ENCODE results near the gene ZNF790. TPM values are rescaled to one million over a fixed set of nuclear protein-coding genes. Genes with fewer than 3 reads are reported as not detected.

Gene ZNF790
- total and polyA plus RNA-seq, 2 of the 13 experiments (the other 11 are each of a cell fraction or from before 2014, with no cell fraction given) = 1.3 to 5.3 TPM

DNA sequence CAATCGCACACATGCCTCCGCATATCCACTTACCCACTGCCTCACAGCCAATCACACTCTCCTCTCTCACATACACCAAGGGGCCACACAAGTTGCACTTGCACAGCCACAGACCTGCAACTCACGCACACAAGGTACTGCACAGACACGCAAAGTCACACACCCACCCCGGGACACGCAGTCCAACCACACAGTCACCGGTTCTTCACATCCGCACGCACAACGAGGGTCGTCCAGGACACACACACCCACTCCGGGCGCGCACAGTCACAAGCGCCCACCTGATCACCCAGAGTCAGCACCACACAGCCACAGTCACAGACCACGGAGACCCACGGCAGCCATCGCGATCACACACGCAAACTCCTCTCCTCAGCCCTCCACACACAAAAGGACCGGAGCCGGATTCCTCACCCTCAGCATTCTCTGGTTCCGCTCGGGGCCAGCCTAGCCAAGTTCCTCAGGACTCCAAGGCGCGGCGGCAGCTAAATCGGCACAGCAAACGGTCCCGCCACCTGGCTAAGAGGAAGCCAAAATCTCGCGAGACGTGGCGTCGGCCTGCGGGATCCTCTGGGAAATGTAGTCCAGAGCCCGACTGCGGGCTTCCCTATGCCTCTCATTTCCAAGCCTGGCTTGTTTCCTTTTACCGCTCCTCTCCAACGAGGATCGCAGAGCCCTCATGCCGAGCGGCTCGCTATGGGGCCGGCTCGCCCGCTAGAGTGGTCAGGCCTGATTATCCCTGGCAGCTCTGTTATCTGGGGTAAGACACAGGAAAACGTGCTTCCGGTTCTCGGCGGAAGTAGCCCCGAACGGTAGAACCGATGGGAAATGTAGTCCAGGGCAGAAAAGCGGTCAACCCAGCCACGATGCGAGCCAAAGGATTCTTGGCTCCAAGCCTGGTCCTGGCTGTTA, 65.6 kb downstream of the ZNF790 start, which contains the start of gene ZNF850 (continued):
- TF ChIP-seq, protein P1, sequence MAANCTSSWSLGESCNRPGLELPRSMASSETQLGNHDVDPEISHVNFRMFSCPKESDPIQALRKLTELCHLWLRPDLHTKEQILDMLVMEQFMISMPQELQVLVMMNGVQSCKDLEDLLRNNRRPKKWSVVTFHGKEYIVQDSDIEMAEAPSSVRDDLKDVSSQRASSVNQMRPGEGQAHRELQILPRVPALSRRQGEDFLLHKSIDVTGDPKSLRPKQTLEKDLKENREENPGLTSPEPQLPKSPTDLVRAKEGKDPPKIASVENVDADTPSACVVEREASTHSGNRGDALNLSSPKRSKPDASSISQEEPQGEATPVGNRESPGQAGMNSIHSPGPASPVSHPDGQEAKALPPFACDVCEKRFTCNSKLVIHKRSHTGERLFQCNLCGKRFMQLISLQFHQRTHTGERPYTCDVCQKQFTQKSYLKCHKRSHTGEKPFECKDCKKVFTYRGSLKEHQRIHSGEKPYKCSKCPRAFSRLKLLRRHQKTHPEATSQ (CRISPR knock-in tag; IDR thresholded peaks at IDR 0.05; ENCODE audit: borderline replicate concordance) = no peak
- TF ChIP-seq SRY (CRISPR knock-in tag; IDR thresholded peaks at IDR 0.05) (no peak), ZNF709 (CRISPR knock-in tag; IDR thresholded peaks at IDR 0.05) (peak; percentile 53; the same call in 1 of the 2 replicates), RAD51 (IDR thresholded peaks at IDR 0.05; ENCODE audit: borderline replicate concordance) (no peak), ZNF546 (CRISPR knock-in tag; conservative IDR thresholded peaks at IDR 0.05) (0 out of 2 replicates have a peak, but pooled peaks have one; percentile 58), ZBTB7A (CRISPR knock-in tag; IDR thresholded peaks at IDR 0.05) (no peak; the same call in 1 of the 2 replicates), BRD4 (CRISPR knock-in tag; IDR thresholded peaks at IDR 0.05) (no peak), GATAD1 (CRISPR knock-in tag; IDR thresholded peaks at IDR 0.05) (peak; percentile 77), HIVEP1 (CRISPR knock-in tag; IDR thresholded peaks at IDR 0.05) (peak; percentile 62), ZKSCAN8 (CRISPR knock-in tag; IDR thresholded peaks at IDR 0.05; ENCODE audit: borderline replicate concordance) (no peak), ZNF12 (CRISPR knock-in tag; IDR thresholded peaks at IDR 0.05) (no peak)
- TF ChIP-seq, protein P2, sequence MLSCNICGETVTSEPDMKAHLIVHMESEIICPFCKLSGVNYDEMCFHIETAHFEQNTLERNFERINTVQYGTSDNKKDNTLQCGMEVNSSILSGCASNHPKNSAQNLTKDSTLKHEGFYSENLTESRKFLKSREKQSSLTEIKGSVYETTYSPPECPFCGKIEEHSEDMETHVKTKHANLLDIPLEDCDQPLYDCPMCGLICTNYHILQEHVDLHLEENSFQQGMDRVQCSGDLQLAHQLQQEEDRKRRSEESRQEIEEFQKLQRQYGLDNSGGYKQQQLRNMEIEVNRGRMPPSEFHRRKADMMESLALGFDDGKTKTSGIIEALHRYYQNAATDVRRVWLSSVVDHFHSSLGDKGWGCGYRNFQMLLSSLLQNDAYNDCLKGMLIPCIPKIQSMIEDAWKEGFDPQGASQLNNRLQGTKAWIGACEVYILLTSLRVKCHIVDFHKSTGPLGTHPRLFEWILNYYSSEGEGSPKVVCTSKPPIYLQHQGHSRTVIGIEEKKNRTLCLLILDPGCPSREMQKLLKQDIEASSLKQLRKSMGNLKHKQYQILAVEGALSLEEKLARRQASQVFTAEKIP (CRISPR knock-in tag; IDR thresholded peaks at IDR 0.05; ENCODE audit: borderline replicate concordance) = no peak
- TF ChIP-seq, protein P3, sequence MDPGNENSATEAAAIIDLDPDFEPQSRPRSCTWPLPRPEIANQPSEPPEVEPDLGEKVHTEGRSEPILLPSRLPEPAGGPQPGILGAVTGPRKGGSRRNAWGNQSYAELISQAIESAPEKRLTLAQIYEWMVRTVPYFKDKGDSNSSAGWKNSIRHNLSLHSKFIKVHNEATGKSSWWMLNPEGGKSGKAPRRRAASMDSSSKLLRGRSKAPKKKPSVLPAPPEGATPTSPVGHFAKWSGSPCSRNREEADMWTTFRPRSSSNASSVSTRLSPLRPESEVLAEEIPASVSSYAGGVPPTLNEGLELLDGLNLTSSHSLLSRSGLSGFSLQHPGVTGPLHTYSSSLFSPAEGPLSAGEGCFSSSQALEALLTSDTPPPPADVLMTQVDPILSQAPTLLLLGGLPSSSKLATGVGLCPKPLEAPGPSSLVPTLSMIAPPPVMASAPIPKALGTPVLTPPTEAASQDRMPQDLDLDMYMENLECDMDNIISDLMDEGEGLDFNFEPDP (CRISPR knock-in tag; conservative IDR thresholded peaks at IDR 0.05) = 0 out of 2 replicates have a peak, but pooled peaks have one; percentile 43
- TF ChIP-seq, protein P4, sequence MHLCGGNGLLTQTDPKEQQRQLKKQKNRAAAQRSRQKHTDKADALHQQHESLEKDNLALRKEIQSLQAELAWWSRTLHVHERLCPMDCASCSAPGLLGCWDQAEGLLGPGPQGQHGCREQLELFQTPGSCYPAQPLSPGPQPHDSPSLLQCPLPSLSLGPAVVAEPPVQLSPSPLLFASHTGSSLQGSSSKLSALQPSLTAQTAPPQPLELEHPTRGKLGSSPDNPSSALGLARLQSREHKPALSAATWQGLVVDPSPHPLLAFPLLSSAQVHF (CRISPR knock-in tag; IDR thresholded peaks at IDR 0.05) = 0 out of 2 replicates have a peak, but pooled peaks have one; percentile 28
- TF ChIP-seq, protein P5, sequence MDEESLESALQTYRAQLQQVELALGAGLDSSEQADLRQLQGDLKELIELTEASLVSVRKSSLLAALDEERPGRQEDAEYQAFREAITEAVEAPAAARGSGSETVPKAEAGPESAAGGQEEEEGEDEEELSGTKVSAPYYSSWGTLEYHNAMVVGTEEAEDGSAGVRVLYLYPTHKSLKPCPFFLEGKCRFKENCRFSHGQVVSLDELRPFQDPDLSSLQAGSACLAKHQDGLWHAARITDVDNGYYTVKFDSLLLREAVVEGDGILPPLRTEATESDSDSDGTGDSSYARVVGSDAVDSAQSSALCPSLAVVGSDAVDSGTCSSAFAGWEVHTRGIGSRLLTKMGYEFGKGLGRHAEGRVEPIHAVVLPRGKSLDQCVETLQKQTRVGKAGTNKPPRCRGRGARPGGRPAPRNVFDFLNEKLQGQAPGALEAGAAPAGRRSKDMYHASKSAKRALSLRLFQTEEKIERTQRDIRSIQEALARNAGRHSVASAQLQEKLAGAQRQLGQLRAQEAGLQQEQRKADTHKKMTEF (CRISPR knock-in tag; IDR thresholded peaks at IDR 0.05) = peak; percentile 55; the same call in 1 of the 2 replicates
- TF ChIP-seq, protein P6, sequence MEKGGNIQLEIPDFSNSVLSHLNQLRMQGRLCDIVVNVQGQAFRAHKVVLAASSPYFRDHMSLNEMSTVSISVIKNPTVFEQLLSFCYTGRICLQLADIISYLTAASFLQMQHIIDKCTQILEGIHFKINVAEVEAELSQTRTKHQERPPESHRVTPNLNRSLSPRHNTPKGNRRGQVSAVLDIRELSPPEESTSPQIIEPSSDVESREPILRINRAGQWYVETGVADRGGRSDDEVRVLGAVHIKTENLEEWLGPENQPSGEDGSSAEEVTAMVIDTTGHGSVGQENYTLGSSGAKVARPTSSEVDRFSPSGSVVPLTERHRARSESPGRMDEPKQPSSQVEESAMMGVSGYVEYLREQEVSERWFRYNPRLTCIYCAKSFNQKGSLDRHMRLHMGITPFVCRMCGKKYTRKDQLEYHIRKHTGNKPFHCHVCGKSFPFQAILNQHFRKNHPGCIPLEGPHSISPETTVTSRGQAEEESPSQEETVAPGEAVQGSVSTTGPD (CRISPR knock-in tag; IDR thresholded peaks at IDR 0.05) = no peak
- TF ChIP-seq, protein P7, sequence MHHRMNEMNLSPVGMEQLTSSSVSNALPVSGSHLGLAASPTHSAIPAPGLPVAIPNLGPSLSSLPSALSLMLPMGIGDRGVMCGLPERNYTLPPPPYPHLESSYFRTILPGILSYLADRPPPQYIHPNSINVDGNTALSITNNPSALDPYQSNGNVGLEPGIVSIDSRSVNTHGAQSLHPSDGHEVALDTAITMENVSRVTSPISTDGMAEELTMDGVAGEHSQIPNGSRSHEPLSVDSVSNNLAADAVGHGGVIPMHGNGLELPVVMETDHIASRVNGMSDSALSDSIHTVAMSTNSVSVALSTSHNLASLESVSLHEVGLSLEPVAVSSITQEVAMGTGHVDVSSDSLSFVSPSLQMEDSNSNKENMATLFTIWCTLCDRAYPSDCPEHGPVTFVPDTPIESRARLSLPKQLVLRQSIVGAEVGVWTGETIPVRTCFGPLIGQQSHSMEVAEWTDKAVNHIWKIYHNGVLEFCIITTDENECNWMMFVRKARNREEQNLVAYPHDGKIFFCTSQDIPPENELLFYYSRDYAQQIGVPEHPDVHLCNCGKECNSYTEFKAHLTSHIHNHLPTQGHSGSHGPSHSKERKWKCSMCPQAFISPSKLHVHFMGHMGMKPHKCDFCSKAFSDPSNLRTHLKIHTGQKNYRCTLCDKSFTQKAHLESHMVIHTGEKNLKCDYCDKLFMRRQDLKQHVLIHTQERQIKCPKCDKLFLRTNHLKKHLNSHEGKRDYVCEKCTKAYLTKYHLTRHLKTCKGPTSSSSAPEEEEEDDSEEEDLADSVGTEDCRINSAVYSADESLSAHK (CRISPR knock-in tag; IDR thresholded peaks at IDR 0.05; ENCODE audit: borderline replicate concordance) = no peak
